Ishikawa (cell line): ENCODE results near the gene FGD5.
A peak's percentile ranks its signal among the peaks of the same experiment; 100 is the strongest.

Experiments
- CEBPB ChIP-seq: IDR thresholded peaks from 2 replicates; pipeline ENCODE4 v1.6.1; 2012
- CREB1 ChIP-seq: IDR thresholded peaks from 2 replicates; pipeline ENCODE4 v1.6.1; 2012; ENCODE audit warnings: low read depth
- EGR1 ChIP-seq: IDR thresholded peaks from 2 replicates; pipeline ENCODE4 v1.6.1; 2012
- EP300 ChIP-seq: IDR thresholded peaks from 2 replicates; pipeline ENCODE4 v1.6.1; 2012; ENCODE audit warnings: borderline replicate concordance
- FOXM1 ChIP-seq: IDR thresholded peaks from 2 replicates; pipeline ENCODE4 v1.6.1; 2012; ENCODE audit warnings: low read depth, borderline replicate concordance
- MAX ChIP-seq: IDR thresholded peaks from 2 replicates; pipeline ENCODE4 v1.6.1; 2012
- NFIC ChIP-seq: IDR thresholded peaks from 2 replicates; pipeline ENCODE4 v1.6.1; 2012
- RAD21 ChIP-seq: IDR thresholded peaks from 2 replicates; pipeline ENCODE4 v1.6.1; 2012; ENCODE audit warnings: low read depth
- REST ChIP-seq: IDR thresholded peaks from 2 replicates; pipeline ENCODE4 v1.6.1; 2012; ENCODE audit warnings: low read depth, mild to moderate bottlenecking
- TAF1 ChIP-seq: IDR thresholded peaks from 2 replicates; pipeline ENCODE4 v1.6.1; 2012; ENCODE audit warnings: low read depth, mild to moderate bottlenecking
- TCF12 ChIP-seq: IDR thresholded peaks from 2 replicates; pipeline ENCODE4 v1.6.1; 2012; ENCODE audit warnings: low read depth
- TEAD4 ChIP-seq: IDR thresholded peaks from 2 replicates; pipeline ENCODE4 v1.6.1; 2012
- USF1 ChIP-seq: IDR thresholded peaks from 2 replicates; pipeline ENCODE4 v1.6.1; 2012
- YY1 ChIP-seq: IDR thresholded peaks from 2 replicates; pipeline ENCODE4 v1.6.1; 2012; ENCODE audit warnings: low read depth
- ZBTB7A ChIP-seq: IDR thresholded peaks from 2 replicates; pipeline ENCODE4 v1.6.1; 2012; ENCODE audit warnings: low read depth

The FGD5 gene

GRCh38 chr3:14789640-14790285, 29.0 kb upstream of the FGD5 start:
- TF ChIP-seq USF1: no peak
- no peak for TF ChIP-seq TCF12
- TF ChIP-seq ZBTB7A: no peak
- TF ChIP-seq FOXM1: no peak
- TF ChIP-seq EGR1: no peak
- TF ChIP-seq RAD21: no peak
- no peak for TF ChIP-seq EP300
- no peak for TF ChIP-seq REST
- TF ChIP-seq MAX: no peak
- no peak for TF ChIP-seq TEAD4
- no peak for TF ChIP-seq CEBPB
- TF ChIP-seq YY1: no peak
- TF ChIP-seq NFIC: no peak

GRCh38 chr3:14791343-14791945, 27.3 kb upstream of the FGD5 start:
- TF ChIP-seq YY1 (no peak), RAD21 (peak; percentile 92)

GRCh38 chr3:14792691-14793121, 26.1 kb upstream of the FGD5 start:
- no peak for TF ChIP-seq CREB1
- no peak for TF ChIP-seq YY1
- TF ChIP-seq EP300: no peak
- no peak for TF ChIP-seq TAF1
- no peak for TF ChIP-seq FOXM1
- no peak for TF ChIP-seq MAX
- TF ChIP-seq TEAD4: no peak
- TF ChIP-seq REST: no peak
- no peak for TF ChIP-seq TCF12
- no peak for TF ChIP-seq ZBTB7A
- TF ChIP-seq EGR1: no peak
- no peak for TF ChIP-seq CEBPB
- TF ChIP-seq NFIC: no peak
- no peak for TF ChIP-seq USF1
- TF ChIP-seq RAD21: no peak

GRCh38 chr3:14793126-14793857, 25.5 kb upstream of the FGD5 start:
- TF ChIP-seq REST (no peak), TEAD4 (no peak), EP300 (no peak), CEBPB (no peak), NFIC (no peak), CREB1 (no peak)

- TF ChIP-seq CEBPB: no peak
- no peak for TF ChIP-seq FOXM1
- TF ChIP-seq EP300: no peak
- TF ChIP-seq TAF1: no peak
- TF ChIP-seq USF1: no peak
- no peak for TF ChIP-seq MAX
- TF ChIP-seq YY1: no peak
- no peak for TF ChIP-seq ZBTB7A
- no peak for TF ChIP-seq CREB1
- TF ChIP-seq RAD21: no peak
- TF ChIP-seq REST: no peak
- no peak for TF ChIP-seq NFIC
- TF ChIP-seq TCF12: no peak
- no peak for TF ChIP-seq TEAD4
- no peak for TF ChIP-seq EGR1
These were observed 24.9 kb upstream of the FGD5 start for GRCh38 chr3:14793858-14794234.
